NCI-H2107 treated with DMSO at 0.1 percent for 48 hours (cell line): ENCODE measurements around the gene UPK1A.
"Not testable (repeated sequence)": the region's sequence is repeated elsewhere in the genome, so short reads cannot be mapped to it uniquely, and the experiment has no call there.

Experiments
- DNase-seq: peaks from one replicate; lab custom pipeline; 2025; ENCODE audit not compliant: unreplicated experiment; lab: John Stamatoyannopoulos, UW

UPK1A gene

GRCh38 chr19:35644206-35644986, 21.9 kb upstream of the UPK1A start:
- peak; percentile 86 for DNase-seq

GRCh38 chr19:35644987-35645679, 21.2 kb upstream of the UPK1A start:
- no peak for DNase-seq

- no peak for DNase-seq
Measured at GRCh38 chr19:35645680-35646511, 20.4 kb upstream of the UPK1A start.

GRCh38 chr19:35648017-35648961, 18.0 kb upstream of the UPK1A start, which contains the start of gene COX6B1:
COX6B1 (plus strand) TSS chr19:35648323; CDS start chr19:35651244, 2,921 bp downstream.
- peak; percentile 98 for DNase-seq

- DNase-seq = no peak
Measured at GRCh38 chr19:35650581-35650980, 15.7 kb upstream of the UPK1A start.

GRCh38 chr19:35654828-35655227, 11.5 kb upstream of the UPK1A start:
- not testable (repeated sequence) for DNase-seq

GRCh38 chr19:35655600-35655999, 10.7 kb upstream of the UPK1A start:
- no peak for DNase-seq

- no peak for DNase-seq
Measured at GRCh38 chr19:35656700-35657099, 9.6 kb upstream of the UPK1A start.

GRCh38 chr19:35657904-35658700, 8.2 kb upstream of the UPK1A start:
- no peak for DNase-seq

GRCh38 chr19:35661995-35662340, 4.3 kb upstream of the UPK1A start:
- no peak for DNase-seq

GRCh38 chr19:35663981-35664380, 2.3 kb upstream of the UPK1A start:
- no peak for DNase-seq

- DNase-seq = no peak
Measured at GRCh38 chr19:35665157-35665556, 1.2 kb upstream of the UPK1A start.

GRCh38 chr19:35665604-35666003, 713 bp upstream of the UPK1A start:
- DNase-seq = no peak

- no peak for DNase-seq
Measured at GRCh38 chr19:35669566-35669965, 3.2 kb downstream of the UPK1A start.

- no peak for DNase-seq
Measured at GRCh38 chr19:35669974-35670373, 3.7 kb downstream of the UPK1A start.

- DNase-seq = no peak
Measured at GRCh38 chr19:35670686-35671085, 4.4 kb downstream of the UPK1A start.

GRCh38 chr19:35671818-35672217, 5.5 kb downstream of the UPK1A start:
- peak; percentile 33 for DNase-seq

GRCh38 chr19:35673121-35673804, 6.9 kb downstream of the UPK1A start:
- DNase-seq = no peak

GRCh38 chr19:35675589-35676140, 9.3 kb downstream of the UPK1A start:
- no peak for DNase-seq
